Keratinocyte (primary cell): ENCODE results near the gene KRT1. TPM values are rescaled to one million over a fixed set of nuclear protein-coding genes. Genes with fewer than 3 reads are reported as not detected.

Source experiments
- DNase-seq: peaks from one replicate; pipeline ENCODE4 v3.0.0-alpha.2; 2011; ENCODE audit warnings: low read depth, missing footprints, low spot score
- FAIRE-seq: peaks from 2 replicates; lab custom pipeline; 2011; peaks lifted over from hg19 to GRCh38; lab: Jason Lieb, UNC
- H2AFZ ChIP-seq: 2 replicates; pipeline ENCODE4 v1.6.0; 2012; ENCODE audit warnings: low read length, control low read depth, inconsistent platforms; ENCODE audit not compliant: control insufficient read depth
- H3K27ac ChIP-seq: 2 replicates; pipeline ENCODE4 v1.5.1; 2011; ENCODE audit warnings: low read length; ENCODE audit not compliant: control insufficient read depth, insufficient read depth
- H3K27me3 ChIP-seq: 3 replicates; pipeline ENCODE4 v1.6.0; 2011; ENCODE audit warnings: low read length; ENCODE audit not compliant: control insufficient read depth, insufficient read depth; ENCODE audit errors: extremely low read depth
- H3K36me3 ChIP-seq, 2 experiments: 2 replicates in 1 of 2; 3 replicates in 1 of 2; pipeline ENCODE4 v1.5.1; 2011; ENCODE audit warnings: low read length in 2 of 2, mild to moderate bottlenecking in 1 of 2; ENCODE audit not compliant: control insufficient read depth in 2 of 2, insufficient read depth in 2 of 2; ENCODE audit errors: extremely low read depth in 1 of 2
- H3K4me1 ChIP-seq: 3 replicates; pipeline ENCODE4 v1.5.1; 2011; ENCODE audit warnings: low read length; ENCODE audit not compliant: control insufficient read depth, insufficient read depth; ENCODE audit errors: extremely low read depth
- H3K4me2 ChIP-seq: 3 replicates; pipeline ENCODE4 v1.6.0; 2011; ENCODE audit warnings: low read depth, low read length; ENCODE audit not compliant: control insufficient read depth, insufficient read depth; ENCODE audit errors: extremely low read depth
- H3K4me3 ChIP-seq, 3 experiments: fragments of 200-600 bp in 1 of 3; sonication (generic) in 1 of 3; 2 replicates in 2 of 3; 3 replicates in 1 of 3; pipeline ENCODE4 v1.5.1; 2011 to 2016; ENCODE audit warnings: low read length in 3 of 3, mild to moderate bottlenecking in 3 of 3, control low read depth in 2 of 3, inconsistent platforms in 1 of 3, low read depth in 1 of 3, mixed read lengths in 1 of 3, mixed run types in 1 of 3, moderate library complexity in 1 of 3; ENCODE audit not compliant: control insufficient read depth in 2 of 3, insufficient read depth in 2 of 3; ENCODE audit errors: extremely low read depth in 1 of 3
- H3K79me2 ChIP-seq: 2 replicates; pipeline ENCODE4 v1.6.0; 2012; ENCODE audit warnings: low read length; ENCODE audit not compliant: control insufficient read depth, insufficient read depth
- H3K9ac ChIP-seq: 3 replicates; pipeline ENCODE4 v1.6.0; 2011; ENCODE audit warnings: low read length; ENCODE audit not compliant: control insufficient read depth, insufficient read depth; ENCODE audit errors: extremely low read depth
- H3K9me1 ChIP-seq: 3 replicates; pipeline ENCODE4 v1.6.0; 2011; ENCODE audit warnings: low read length; ENCODE audit not compliant: control insufficient read depth, insufficient read depth; ENCODE audit errors: extremely low read depth
- H3K9me3 ChIP-seq: 2 replicates; pipeline ENCODE4 v1.5.1; 2012; ENCODE audit warnings: low read depth, low read length; ENCODE audit not compliant: control insufficient read depth
- H4K20me1 ChIP-seq: 3 replicates; pipeline ENCODE4 v1.6.0; 2011; ENCODE audit warnings: low read length; ENCODE audit not compliant: control insufficient read depth, insufficient read depth; ENCODE audit errors: extremely low read depth
- CTCF ChIP-seq, 3 experiments: IDR thresholded peaks in 1 of 3; conservative IDR thresholded peaks in 1 of 3; optimal IDR thresholded peaks in 1 of 3; 2 replicates in 2 of 3; 3 replicates in 1 of 3; pipeline versions ENCODE3 to v1.5.1; 2011; ENCODE audit warnings: low read length in 3 of 3, mild to moderate bottlenecking in 3 of 3, moderate library complexity in 2 of 3, control low read depth in 1 of 3, inconsistent platforms in 1 of 3; ENCODE audit not compliant: insufficient read depth in 2 of 3; ENCODE audit errors: extremely low read depth in 1 of 3
- EZH2 ChIP-seq: IDR thresholded peaks from one replicate; pipeline ENCODE4 v1.6.1; 2012; ENCODE audit warnings: inconsistent platforms, mild to moderate bottlenecking, low read length, moderate library complexity
- dilution Hi-C: fragments of 300-500 bp; cut with MboI; formaldehyde crosslinking; loops from one replicate; pipeline ENCODE4 v1.7.0; 2020; ENCODE audit warnings: low sequenced_read_pairs; ENCODE audit not compliant: extremely low pct_ligation_motif_present
- polyA plus RNA-seq, 5 experiments: library from polyadenylated mRNA; depleted of rRNA in 3 of 5; stranded (reverse) in 3 of 5; stranded (forward) in 1 of 5; unstranded in 1 of 5; fragments of >200 nt; gene quantifications; 1 replicate in 1 of 5; 2 replicates in 3 of 5; 3 replicates in 1 of 5; pipeline versions ENCODE4 v1.2.1 to v1.2.3, GENCODE V29; 2011 to 2012; ENCODE audit warnings: missing spikeins in 2 of 5, low read depth in 1 of 5, low replicate concordance in 1 of 5

The KRT1 gene
- polyA plus RNA-seq, 1 donor (not counting 4 experiments of a cell fraction or from before 2014, with no cell fraction given) = 92.2 TPM

- Histone ChIP-seq H3K79me2 (no peaks in the 10 kb centered on the region), H3K9me1 (no peaks in the 10 kb centered on the region), H3K4me2 (no peak overlapping the region), H4K20me1 (no peaks in the 10 kb centered on the region), H2AFZ (no peak overlapping the region), H3K27me3 (peaks cover 40% of the 10 kb centered on the region), H3K4me3 (no peak overlapping the region), H3K9me3 (no peaks in the 10 kb centered on the region), H3K4me1 (peaks cover 5% of the 10 kb centered on the region), H3K36me3 (no peaks in the 10 kb centered on the region), H3K9ac (no peak overlapping the region), H3K27ac (no peak overlapping the region)
- DNase-seq = no peak
- dilution Hi-C loops = no loop called here
- no peak for FAIRE-seq
- no peak for TF ChIP-seq CTCF (optimal IDR thresholded peaks at IDR 0.05 in 1 of 3, IDR thresholded peaks at IDR 0.05 in 1 of 3, conservative IDR thresholded peaks at IDR 0.05 in 1 of 3; ENCODE audit: extremely low read depth in 1 of 3, insufficient read depth in 2 of 3, low read length in 3 of 3)
- no peak for TF ChIP-seq EZH2
These were observed 13.1 kb upstream of the KRT1 start for GRCh38 chr12:52693261-52693660.

- Histone ChIP-seq H3K4me1 (peaks cover 15% of the 10 kb centered on the region), H3K4me3 (no peak overlapping the region), H3K79me2 (no peaks in the 10 kb centered on the region), H3K36me3 (no peaks in the 10 kb centered on the region), H4K20me1 (no peaks in the 10 kb centered on the region), H3K9ac (no peak overlapping the region), H3K4me2 (no peak overlapping the region), H3K9me1 (no peaks in the 10 kb centered on the region), H3K27me3 (peaks cover 34% of the 10 kb centered on the region), H3K27ac (no peak overlapping the region), H3K9me3 (no peaks in the 10 kb centered on the region), H2AFZ (no peak overlapping the region)
- TF ChIP-seq CTCF (optimal IDR thresholded peaks at IDR 0.05 in 1 of 3, IDR thresholded peaks at IDR 0.05 in 1 of 3, conservative IDR thresholded peaks at IDR 0.05 in 1 of 3; ENCODE audit: extremely low read depth in 1 of 3, insufficient read depth in 2 of 3, low read length in 3 of 3) = peak in 1 of 3 experiments; percentile 6
- TF ChIP-seq EZH2 = no peak
- no peak for DNase-seq
- FAIRE-seq = no peak
- dilution Hi-C loops = no loop called here
These were observed 12.0 kb upstream of the KRT1 start for GRCh38 chr12:52692254-52692653.
